Measurements from ENCODE around the gene DMXL2. TPM values are rescaled to one million over a fixed set of nuclear protein-coding genes. Genes with fewer than 3 reads are reported as not detected.

Gene DMXL2
- total RNA-seq, 2 donors from 2014 or later: 21.7 to 33.4 TPM

Other genes with a start within 250 kb of the DMXL2 start
- 1 to 10 TPM in 1 of 2 donors, under 1 TPM in 1; 0.72 to 2.0 TPM for gene SCG3, start 58.7 kb upstream of the DMXL2 start, total RNA-seq
- gene LYSMD2, start 114.9 kb upstream of the DMXL2 start, total RNA-seq: 1 to 10 TPM; 7.1 to 7.8 TPM
- gene TMOD2, start 128.8 kb upstream of the DMXL2 start, total RNA-seq: 1 to 10 TPM; 2.4 to 7.2 TPM
- 10 to 100 TPM; 68.4 to 78.6 TPM for gene TMOD3, start 206.9 kb upstream of the DMXL2 start, total RNA-seq